K562 (cell line): ENCODE results near the gene SEC11A. TPM values are rescaled to one million over a fixed set of nuclear protein-coding genes. Genes with fewer than 3 reads are reported as not detected.

Experiments
- CBX8 ChIP-seq: fragments of 200-600 bp; sonication (generic); IDR thresholded peaks from 2 replicates; pipeline ENCODE4 v1.6.1; 2012; ENCODE audit warnings: borderline replicate concordance, mixed run types, low read depth, mild to moderate bottlenecking, moderate library complexity, mixed read lengths, low read length, control low read depth, inconsistent platforms; ENCODE audit not compliant: poor library complexity, severe bottlenecking; ENCODE audit errors: extremely low read depth
- DMBX1 ChIP-seq: fragments of 250-450 bp; sonication (Bioruptor Pico); IDR thresholded peaks from 2 replicates; pipeline ENCODE4 v1.8.0; 2022; ENCODE audit warnings: inconsistent platforms, mild to moderate bottlenecking, moderate library complexity, borderline replicate concordance
- EWSR1 ChIP-seq: fragments of 450-650 bp; IDR thresholded peaks from 2 replicates; pipeline ENCODE4 v1.6.1; 2018; ENCODE audit warnings: borderline replicate concordance, mild to moderate bottlenecking, low read depth, moderate library complexity; ENCODE audit not compliant: partially characterized antibody
- FOXA3 ChIP-seq, 2 experiments: fragments of 450-650 bp in 1 of 2; sonication (generic) in 1 of 2; formaldehyde crosslinking; IDR thresholded peaks in 1 of 2; conservative IDR thresholded peaks in 1 of 2; 2 replicates each; pipeline versions ENCODE4 v1.4.0 to v1.8.0; 2020 to 2022; ENCODE audit warnings: mild to moderate bottlenecking in 2 of 2, missing genetic modification reagents in 1 of 2
- FOXJ3 ChIP-seq: sonication (generic); formaldehyde crosslinking; IDR thresholded peaks from 2 replicates; pipeline ENCODE4 v1.4.0; 2020; ENCODE audit warnings: mild to moderate bottlenecking, missing genetic modification reagents
- HNRNPK ChIP-seq: fragments of 200-400 bp; formaldehyde crosslinking; IDR thresholded peaks from one replicate; pipeline ENCODE4 v1.6.1; 2018; ENCODE audit warnings: mild to moderate bottlenecking, low read depth, low read length; ENCODE audit not compliant: poor library complexity, severe bottlenecking
- MEIS2 ChIP-seq: fragments of 450-650 bp; IDR thresholded peaks from 2 replicates; pipeline ENCODE4 v1.6.1; 2014; ENCODE audit warnings: mild to moderate bottlenecking; ENCODE audit not compliant: partially characterized antibody
- PHB ChIP-seq: fragments of 250-450 bp; sonication (Bioruptor Pico); IDR thresholded peaks from 2 replicates; pipeline ENCODE4 v1.5.0; 2021
- PHF8 ChIP-seq: fragments of 200-600 bp; sonication (generic); IDR thresholded peaks from 2 replicates; pipeline ENCODE4 v1.6.1; 2012; ENCODE audit warnings: mixed run types, mild to moderate bottlenecking, inconsistent platforms, low read length, moderate library complexity, borderline replicate concordance
- POLR3A ChIP-seq: IDR thresholded peaks from 2 replicates; pipeline ENCODE4 v1.6.1; 2011; ENCODE audit warnings: borderline replicate concordance, mild to moderate bottlenecking, moderate library complexity; ENCODE audit not compliant: insufficient read length, insufficient read depth; ENCODE audit errors: extremely low read depth
- SAP30 ChIP-seq: fragments of 200-600 bp; sonication (generic); IDR thresholded peaks from 2 replicates; pipeline ENCODE4 v1.6.1; 2012; ENCODE audit warnings: borderline replicate concordance, low read depth, mild to moderate bottlenecking, moderate library complexity, low read length, control low read depth, inconsistent platforms; ENCODE audit not compliant: insufficient read depth, poor library complexity, severe bottlenecking
- SMAD4 ChIP-seq: fragments of 250-450 bp; sonication (Bioruptor Pico); conservative IDR thresholded peaks from 2 replicates; pipeline ENCODE4 v1.8.0; 2021; ENCODE audit warnings: inconsistent platforms, mild to moderate bottlenecking, moderate library complexity
- SMARCA4 ChIP-seq: fragments of 450-650 bp; IDR thresholded peaks from 2 replicates; pipeline ENCODE4 v1.6.1; 2016
- TAF9B ChIP-seq: fragments of 450-650 bp; IDR thresholded peaks from 2 replicates; pipeline ENCODE4 v1.6.1; 2018; ENCODE audit warnings: mild to moderate bottlenecking; ENCODE audit not compliant: partially characterized antibody
- TRIM24 ChIP-seq, 2 experiments: fragments of 450-650 bp; IDR thresholded peaks; 2 replicates each; pipeline ENCODE4 v1.6.1; 2016
- ZNF197 ChIP-seq: fragments of 200-800 bp; sonication (Bioruptor generic); IDR thresholded peaks from 2 replicates; pipeline ENCODE4 v1.6.1; 2016; ENCODE audit warnings: low read depth, missing genetic modification characterization, missing compliant biosample characterization
- ZNF778 ChIP-seq: fragments of 450-650 bp; formaldehyde crosslinking; IDR thresholded peaks from 2 replicates; pipeline ENCODE4 v1.4.0; 2020; ENCODE audit warnings: mild to moderate bottlenecking, moderate library complexity
- polyA plus RNA-seq, 8 experiments: library from polyadenylated mRNA; depleted of rRNA in 4 of 8; stranded (reverse) in 5 of 8; unstranded in 3 of 8; fragments of >200 nt; fragmentation: Nextera tagmentation in 2 of 8; fragmentation: Illumina TruSeq in 1 of 8; extraction: Ambion mirVana in 2 of 8; extraction: Trizol in 1 of 8; gene quantifications; 2 replicates each; pipeline versions ENCODE4 v1.2.1 to v1.2.3, GENCODE V29; 2011 to 2014; ENCODE audit warnings: inconsistent platforms in 1 of 8, missing spikeins in 1 of 8
- total RNA-seq, 7 experiments: library from RNA; depleted of rRNA in 6 of 7; stranded (reverse); fragments of >200 nt in 6 of 7; fragmentation: Illumina TruSeq in 2 of 7; extraction: Trizol in 2 of 7; gene quantifications; 2 replicates each; pipeline versions ENCODE4 v1.2.1 to v1.2.3, GENCODE V29; 2011 to 2021; ENCODE audit warnings: low replicate concordance in 1 of 7
- TF ChIP-seq, protein P1 (sequence below): fragments of 250-450 bp; sonication (Bioruptor Pico); IDR thresholded peaks from 2 replicates; pipeline ENCODE4 v1.6.1; 2021; ENCODE audit warnings: mild to moderate bottlenecking
- TF ChIP-seq, protein P2 (sequence below): fragments of 450-650 bp; IDR thresholded peaks from 2 replicates; pipeline ENCODE4 v1.6.1; 2016; ENCODE audit warnings: antibody characterized with exemption

The SEC11A gene
- total and polyA plus RNA-seq, 9 of the 15 experiments (the other 6 are each of a cell fraction or from before 2014, with no cell fraction given): 175 to 310 (median 229) TPM

DNA sequence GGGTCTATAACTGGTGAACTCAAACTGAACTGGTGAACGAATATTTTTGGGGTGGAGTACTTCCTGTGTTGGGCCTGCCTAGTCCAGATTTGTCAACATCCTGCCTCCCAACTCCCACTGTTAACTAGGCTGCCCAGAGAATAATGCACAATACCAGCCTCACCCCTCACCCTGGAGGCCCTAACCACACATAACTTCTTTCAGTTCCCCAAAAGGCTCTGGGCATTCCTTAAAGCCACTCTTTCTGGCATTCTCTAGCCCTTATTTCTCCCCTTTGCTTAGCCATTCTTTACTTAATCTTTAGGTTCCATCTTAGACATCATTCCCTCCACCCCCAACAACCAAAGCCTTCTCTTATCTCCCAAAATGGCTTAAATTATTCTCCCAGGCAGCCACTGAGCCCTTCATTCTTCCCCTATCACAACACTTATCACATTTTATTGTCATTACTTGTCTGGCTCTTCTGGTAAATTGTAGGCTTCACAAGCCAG lies 9.1 kb upstream of the SEC11A start (continued):
- no peak for TF ChIP-seq SAP30
- TF ChIP-seq TRIM24 (IDR thresholded peaks at IDR 0.05): 0 out of 4 replicates have a peak, but pooled peaks of 1 of the 2 experiments have one; percentile 19
- TF ChIP-seq SMAD4 (CRISPR knock-in tag): peak; percentile 27; the same call in 1 of the 2 replicates
- no peak for TF ChIP-seq ZNF778
- TF ChIP-seq PHB (CRISPR knock-in tag): no peak
- peak; percentile 24 for TF ChIP-seq TAF9B
- TF ChIP-seq, protein P1, sequence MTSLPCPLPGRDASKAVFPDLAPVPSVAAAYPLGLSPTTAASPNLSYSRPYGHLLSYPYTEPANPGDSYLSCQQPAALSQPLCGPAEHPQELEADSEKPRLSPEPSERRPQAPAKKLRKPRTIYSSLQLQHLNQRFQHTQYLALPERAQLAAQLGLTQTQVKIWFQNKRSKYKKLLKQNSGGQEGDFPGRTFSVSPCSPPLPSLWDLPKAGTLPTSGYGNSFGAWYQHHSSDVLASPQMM (CRISPR knock-in tag): no peak
- peak; percentile 63 for TF ChIP-seq MEIS2
- TF ChIP-seq EWSR1: no peak
- no peak for TF ChIP-seq CBX8
- TF ChIP-seq HNRNPK: no peak
- TF ChIP-seq ZNF197 (CRISPR knock-in tag): no peak
- TF ChIP-seq SMARCA4: peak; percentile 72
- peak; percentile 56; the same call in 1 of the 2 replicates for TF ChIP-seq DMBX1
- TF ChIP-seq, protein P2, sequence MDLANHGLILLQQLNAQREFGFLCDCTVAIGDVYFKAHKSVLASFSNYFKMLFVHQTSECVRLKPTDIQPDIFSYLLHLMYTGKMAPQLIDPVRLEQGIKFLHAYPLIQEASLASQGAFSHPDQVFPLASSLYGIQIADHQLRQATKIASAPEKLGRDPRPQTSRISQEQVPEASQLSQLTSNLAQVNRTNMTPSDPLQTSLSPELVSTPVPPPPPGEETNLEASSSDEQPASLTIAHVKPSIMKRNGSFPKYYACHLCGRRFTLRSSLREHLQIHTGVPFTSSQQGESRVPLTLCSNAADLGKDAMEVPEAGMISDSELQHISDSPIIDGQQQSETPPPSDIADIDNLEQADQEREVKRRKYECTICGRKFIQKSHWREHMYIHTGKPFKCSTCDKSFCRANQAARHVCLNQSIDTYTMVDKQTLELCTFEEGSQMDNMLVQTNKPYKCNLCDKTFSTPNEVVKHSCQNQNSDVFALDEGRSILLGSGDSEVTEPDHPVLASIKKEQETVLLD: 0 out of 2 replicates have a peak, but pooled peaks have one; percentile 28
- no peak for TF ChIP-seq FOXJ3 (CRISPR knock-in tag)
- TF ChIP-seq POLR3A: no peak
- TF ChIP-seq PHF8: no peak
- TF ChIP-seq FOXA3 (CRISPR knock-in tag; conservative IDR thresholded peaks at IDR 0.05 in 1 of 2, IDR thresholded peaks at IDR 0.05 in 1 of 2): peak in 1 of 2 experiments; percentile 49; a peak in 2 of 4 replicates
- TF ChIP-seq, all 486 proteins: peak for 32
